Stimulated activated CD4-positive, alpha-beta T cell treated with anti-CD3 and anti-CD28 coated beads, TNF-alpha, amount 100 ng/mL, for 24 hours (primary cell): ENCODE results near the gene CUBN.

Experiments
- DNase-seq, 3 experiments: peaks; one replicate each; pipeline ENCODE4 v3.0.0-alpha.2; 2020; ENCODE audit warnings: low read depth in 3 of 3

CUBN gene

DNA sequence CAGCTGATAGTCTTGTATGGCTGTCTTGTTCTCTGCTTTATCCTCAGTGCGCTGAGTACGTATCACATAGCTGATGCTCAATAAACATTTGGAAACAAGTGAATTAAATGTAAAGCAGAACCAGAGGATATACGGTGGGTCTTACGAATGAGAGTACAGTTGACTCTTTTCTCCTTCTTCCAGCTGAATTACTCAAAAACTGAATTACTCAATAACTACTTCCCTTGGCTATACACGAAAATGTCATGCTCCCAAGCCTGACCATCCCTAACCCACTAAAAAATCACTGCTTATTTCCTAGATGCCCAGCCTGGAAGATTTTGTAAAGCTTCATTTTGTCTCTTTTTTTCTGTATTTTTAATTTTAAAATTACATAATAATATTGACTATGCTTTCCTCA lies 309.2 kb downstream of the CUBN start:
- DNase-seq, result no peak

DNA sequence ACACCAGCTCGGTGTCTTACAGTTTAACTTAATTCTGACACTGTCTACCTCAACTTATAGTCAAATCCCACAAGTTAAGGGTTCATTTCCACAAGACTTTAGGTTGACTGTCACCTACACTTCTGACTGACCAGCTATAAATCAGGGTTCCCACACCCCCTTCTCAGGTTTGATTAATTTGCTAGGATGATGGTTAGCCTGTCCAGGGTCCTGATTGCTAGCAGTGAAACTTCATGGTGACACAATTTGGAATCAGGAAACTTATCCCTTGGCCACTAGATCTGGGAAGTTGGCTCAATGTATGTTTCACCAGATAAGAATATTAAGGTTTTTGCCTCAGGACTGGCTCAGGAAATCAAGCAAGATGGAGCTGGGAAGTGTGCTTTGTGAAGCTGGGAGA lies 309.6 kb downstream of the CUBN start:
- no peak for DNase-seq

DNA sequence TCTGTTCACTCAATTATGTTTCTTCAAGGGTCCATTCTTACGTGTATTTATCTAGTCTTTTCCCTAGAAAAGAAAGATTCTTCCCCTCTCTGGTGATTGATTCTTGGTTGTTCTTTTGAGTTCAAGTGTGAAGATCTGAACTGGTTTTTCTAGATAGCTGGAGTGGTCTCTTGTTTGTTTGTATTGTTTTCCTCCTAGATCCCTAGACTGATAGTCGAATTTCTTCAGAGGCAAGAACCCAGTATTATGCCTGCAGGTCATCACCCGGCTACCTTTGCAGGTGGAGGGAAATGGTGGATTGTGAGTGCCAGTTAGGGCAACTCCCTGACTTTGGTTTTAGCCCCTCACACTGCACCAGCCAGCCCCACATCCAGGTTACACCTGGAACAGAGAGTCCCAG lies 310.2 kb downstream of the CUBN start:
- no peak for DNase-seq

DNA sequence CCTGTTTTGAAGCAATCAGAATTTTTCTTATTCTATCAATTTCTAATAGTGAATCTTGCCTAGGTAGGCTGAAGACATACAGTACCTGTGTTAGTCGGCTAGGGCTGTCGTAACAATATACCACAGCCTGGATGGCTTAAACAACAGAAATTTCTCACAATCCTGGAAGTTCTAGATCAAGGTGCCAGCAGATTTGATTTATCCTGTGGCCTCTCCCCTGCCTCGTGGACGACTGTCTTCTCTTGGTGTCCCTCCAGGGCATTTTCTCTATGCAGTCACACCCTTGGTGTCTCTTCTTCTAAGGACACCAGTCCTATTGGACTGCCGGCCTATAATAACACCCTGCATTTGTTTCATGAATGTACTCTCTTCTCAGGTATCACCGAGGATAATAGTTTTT lies 310.6 kb downstream of the CUBN start:
- DNase-seq, result no peak

DNA sequence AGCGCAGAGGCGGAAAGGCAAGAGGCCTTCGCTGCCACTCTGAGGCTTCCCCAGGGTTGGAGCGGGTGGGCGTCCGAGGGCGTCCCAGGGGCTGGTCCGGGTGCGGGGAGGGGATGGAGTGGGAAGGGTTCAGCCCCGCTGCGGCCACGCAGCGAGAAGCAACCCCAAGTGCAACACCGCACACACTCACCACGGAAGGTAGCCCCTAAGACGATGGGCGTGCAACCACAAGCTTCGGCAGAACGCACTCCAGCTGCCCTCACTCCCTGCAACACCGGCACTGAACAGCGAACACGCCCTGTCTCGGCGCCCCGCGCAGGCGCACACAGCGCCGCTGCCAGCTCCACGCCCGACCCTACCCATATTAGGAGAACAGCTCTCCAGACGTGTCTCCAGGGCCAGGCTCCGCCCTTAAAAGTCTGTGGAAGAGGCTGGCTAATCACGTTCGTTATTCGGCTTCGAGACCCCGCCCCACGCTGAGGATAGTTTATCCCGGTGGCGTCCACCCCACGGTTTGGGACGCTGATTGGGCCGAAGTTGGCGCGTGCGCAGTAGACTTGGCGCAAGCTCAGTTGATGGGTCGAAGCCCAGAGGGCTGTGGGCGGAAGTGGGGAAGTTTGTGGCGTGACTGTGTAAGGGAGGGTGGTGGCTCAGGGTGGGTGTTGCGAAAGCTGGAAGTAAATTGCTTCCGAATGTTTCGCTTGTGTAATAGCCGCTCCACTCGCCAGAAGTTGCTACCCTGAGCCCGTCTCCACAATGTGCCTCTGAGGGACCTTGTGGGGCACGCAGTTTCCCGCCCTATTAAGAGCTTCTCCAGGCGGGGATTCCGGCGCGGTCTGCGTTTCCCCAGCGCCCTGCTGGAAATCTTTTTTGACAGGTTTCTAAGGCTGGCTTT lies 312.2 kb downstream of the CUBN start, which contains the start of gene RSU1:
Gene RSU1, minus strand, starts transcription at position 300 of the 895 bp plus-strand sequence. CDS start 343 bp downstream, outside the sequence.
- DNase-seq, result peak; percentile 99 to 100 (median 100)

DNA sequence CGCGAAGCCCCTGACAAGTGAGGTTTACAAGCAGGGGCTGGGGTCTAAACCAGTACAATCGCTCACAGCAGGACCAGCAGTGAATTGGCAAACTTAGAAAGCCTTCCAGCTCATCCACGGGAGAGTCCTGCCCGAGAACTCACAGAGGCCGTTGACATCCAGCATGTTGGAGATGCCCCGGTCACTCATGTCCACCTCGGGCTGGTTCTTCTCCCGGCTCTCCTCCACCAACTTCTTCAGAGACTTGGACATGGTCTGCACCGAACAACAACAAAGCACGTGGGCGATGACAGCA lies 312.8 kb downstream of the CUBN start:
- no peak for DNase-seq

DNA sequence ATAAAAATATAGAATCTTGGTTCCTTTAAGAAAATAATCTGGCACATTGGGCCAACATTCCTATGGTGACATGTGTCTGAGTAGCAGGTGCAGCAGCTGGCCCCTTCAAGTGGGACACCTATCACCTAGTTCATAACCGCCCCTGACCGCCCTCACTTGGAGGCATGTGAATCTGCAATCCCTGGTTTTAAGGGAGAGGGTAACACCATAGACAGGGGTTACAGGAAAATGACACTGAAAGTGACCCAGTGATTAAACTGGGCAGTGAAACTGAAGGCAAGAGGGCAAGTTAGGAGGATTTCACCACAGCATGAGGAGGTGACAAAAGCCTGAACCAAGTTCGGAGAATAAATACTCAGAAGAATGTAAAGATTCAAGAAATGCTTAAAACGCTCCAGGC lies 313.4 kb downstream of the CUBN start:
- no peak for DNase-seq

DNA sequence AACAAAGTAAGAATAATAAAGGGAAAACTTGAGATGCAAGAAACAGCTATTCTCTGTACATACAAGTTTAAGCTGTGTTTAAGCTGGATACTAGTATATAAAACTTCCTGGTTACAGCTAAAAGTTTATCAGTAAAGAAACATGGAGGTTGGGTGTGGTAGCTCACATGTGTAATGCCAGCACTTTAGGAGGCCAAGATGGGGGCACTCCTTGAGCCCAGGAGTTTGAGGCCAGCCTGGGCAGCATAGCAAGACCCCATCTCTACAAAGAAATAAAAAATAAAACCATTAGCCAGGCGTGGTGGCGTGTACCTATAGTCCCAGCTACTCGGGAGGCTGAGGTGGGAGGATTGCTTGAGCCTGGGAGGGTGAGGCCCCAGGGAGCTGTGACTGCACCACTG lies 315.6 kb downstream of the CUBN start:
- no peak for DNase-seq

DNA sequence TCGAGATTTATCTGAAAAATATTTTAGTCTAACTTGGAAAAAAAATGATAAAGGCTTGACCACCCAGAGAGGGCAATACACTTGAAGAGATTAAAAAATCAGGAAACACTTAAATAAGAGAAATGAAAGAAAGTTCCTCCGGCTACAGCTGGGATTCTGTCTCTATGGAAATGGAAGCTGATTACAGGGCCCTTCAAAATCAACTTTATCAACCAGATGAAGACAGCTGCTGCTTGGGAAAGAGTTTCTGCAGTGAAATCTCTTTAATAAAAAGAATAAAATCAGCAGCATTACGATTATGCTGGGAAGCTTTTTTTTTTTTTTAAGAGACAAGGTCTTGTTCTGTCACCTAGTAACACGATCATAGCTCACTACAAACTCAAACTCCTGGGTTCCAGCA lies 316.9 kb downstream of the CUBN start:
- DNase-seq, result no peak

DNA sequence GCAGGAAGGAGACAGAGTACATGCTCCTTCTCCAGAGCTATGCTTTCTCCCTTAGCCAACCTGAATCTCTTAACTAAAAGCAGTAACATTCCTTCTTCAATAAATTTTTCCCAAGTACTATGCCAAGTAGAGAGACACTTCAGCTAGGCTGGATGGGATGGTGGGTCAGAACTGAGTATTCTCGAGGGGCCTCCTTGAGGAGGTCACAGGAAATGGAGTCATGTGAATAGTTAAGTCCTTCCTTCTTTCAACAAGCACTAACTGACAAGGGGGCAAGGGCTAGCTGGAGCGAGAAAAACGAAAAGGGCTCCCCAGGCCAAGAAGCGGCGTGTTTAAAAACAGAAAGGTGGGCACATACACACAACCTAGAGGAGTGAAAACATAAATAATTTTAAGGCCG lies 317.8 kb downstream of the CUBN start:
- DNase-seq, result no peak

DNA sequence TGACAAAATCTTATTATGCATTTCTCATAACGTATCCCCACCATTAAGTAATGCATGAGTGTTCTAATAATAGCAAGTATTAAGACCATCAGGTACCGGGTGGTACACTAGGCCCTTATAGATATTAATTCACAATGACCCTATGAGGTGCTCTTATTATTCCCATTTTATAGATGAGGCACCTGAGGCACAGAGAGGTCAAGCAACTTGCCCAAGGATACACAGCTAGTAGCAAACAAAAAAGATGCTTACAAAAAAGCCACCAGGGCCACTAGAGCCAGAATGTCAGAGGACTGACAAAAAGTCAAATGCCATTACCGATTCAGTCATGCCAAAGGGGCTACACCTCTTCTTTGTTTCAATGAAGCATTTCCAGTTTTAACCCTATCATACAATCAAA lies 318.3 kb downstream of the CUBN start:
- DNase-seq, result no peak

DNA sequence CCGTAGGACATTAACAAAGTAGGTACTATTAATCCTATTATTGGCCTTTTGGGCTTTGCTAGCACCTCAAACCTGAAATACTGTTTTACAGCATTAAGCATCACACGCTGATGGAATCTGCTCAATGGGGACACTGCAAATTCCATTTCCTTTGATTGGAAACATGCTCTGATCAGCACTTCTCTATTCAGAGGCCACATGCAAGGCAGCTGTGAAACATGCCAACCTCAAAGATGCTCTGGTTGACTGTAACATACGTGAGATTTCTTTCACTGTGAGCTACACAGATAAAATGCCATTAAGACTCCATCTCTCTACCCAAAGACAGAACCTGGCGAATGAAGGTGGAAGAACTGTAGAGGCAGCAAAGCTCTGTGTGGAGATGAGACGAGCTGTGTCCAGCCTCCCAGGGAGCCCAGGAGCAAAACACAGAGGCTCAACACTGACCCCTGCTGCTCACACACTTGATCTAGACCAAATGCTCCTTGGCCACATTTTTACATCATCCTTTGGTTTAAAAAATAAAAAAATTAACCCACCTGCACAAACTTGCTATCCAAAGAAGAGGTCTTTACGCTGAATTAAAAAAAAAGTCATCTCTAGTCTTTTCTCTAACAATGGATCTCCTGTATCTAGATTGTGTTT lies 320.4 kb downstream of the CUBN start:
- peak in 2 of 3 experiments; percentile 24 to 48 for DNase-seq

DNA sequence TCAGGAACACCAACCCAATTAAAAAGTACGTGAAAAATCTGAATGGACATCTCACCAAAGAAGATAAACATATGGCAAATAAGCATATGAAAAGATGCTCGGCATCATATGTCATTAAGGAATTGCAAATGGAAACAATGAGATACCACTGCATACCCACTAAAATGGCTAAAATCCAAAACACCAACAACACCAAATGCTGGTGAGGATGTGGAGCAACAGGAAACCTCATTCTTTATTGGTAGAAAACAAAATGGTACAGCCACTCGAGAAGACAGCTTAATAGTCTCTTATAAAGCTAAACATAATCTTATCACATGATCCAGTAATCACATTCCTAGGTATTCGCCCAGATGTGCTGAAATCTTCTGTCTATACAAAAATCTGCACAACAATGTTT lies 325.5 kb downstream of the CUBN start:
- DNase-seq, result no peak

DNA sequence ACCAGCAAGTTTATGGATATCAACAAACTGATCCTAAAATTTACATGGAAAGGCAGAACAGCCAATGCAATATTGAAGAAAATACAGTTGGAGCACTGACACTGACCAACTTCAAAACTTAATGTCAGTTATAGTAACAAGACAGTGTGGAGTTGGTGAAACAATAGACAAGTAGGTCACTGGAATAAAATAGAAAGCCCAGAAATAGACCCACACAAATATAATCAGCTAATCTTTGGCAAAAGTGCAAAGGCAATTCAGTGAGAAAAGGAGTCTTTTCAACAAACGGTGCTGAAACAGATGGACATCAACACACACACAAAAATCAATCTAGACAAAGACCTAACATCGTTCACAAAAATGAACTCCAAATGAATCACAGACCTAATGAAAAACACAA lies 326.1 kb downstream of the CUBN start:
- DNase-seq, result no peak

DNA sequence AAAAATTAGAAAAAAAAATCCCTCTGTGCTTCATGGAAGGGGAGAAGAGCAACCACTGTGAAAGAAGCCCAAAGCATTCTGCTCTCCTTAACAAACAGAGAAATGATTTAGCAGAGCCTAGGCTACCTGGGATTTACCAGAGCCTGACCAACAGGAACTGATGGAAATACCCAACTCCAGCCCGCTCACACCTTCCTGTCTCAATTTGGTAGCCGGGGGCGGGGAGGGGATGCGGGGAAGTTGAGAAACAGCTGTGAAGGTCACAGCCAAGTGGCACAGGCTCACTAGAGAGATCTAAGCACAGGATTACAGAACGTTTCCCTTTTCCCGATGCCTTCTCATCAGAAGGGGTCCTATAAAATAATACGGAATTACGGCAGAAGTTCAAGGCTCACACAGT lies 330.0 kb downstream of the CUBN start:
- DNase-seq, result no peak

DNA sequence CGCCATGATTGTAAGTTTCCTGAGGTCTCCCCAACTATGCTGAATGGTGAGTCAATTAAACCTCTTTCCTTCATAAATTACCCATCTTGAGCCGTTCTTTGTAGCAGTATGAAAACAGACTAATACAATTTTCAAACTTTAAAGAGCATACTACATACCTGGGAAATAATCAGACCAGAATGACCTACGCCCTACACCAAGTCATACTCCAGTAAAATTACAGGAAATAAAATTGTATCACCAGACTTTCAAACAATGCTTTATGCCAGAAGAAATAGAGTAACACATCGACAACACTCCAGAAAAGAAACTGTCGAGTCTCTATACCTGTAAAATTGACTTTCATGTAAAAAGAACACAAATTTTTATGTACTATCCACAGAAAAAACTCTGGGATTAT lies 331.0 kb downstream of the CUBN start:
- no peak for DNase-seq

DNA sequence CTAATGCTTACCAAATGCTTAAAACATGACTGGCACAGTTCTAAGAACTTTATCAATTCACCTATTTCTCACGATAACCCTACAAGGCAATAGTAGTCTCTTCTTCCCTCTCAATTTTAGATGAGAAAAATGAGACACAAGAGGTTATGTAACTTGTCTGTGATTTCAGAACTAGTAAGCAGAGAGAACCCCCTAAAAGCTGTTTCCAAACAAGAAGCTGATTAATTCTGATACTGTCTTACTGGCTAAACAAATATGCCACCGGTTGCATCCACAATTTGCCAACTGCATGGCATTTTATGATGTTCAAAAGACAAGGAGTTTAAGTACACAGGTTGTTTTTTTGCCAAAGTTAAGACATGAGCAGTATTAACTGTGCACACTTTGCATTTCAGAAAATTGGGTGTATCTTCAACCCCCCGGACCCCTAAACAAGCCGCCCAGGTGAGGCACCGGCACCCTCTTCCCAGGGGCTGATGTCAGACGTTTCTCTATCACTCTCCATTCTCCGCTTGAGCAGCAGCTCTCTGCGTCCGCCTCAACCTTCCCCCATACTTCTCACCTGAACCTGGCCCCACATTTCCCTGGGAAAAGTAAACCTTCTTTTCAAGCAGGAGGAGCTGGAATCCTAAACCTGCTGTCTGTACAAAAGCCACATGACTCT lies 334.1 kb downstream of the CUBN start:
- DNase-seq, result no peak

DNA sequence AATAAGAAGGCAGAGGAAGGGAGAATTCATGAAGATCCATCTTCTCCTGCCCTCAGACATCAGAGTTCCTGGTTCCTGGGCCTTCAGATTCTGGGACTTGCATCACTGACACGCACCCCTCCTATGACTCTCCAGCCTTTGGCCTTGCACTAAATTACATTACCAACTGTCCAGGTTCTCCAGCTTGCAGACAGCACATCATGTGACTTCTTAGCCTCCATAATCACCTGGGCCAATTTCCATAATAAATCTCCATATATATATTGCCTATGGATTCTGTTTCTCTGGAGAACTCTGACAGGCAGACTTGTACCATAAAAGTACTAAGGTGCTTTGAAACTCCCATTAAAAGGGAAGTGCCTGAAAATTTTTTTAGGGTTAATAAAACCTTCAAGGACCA lies 335.6 kb downstream of the CUBN start:
- DNase-seq, result no peak

DNA sequence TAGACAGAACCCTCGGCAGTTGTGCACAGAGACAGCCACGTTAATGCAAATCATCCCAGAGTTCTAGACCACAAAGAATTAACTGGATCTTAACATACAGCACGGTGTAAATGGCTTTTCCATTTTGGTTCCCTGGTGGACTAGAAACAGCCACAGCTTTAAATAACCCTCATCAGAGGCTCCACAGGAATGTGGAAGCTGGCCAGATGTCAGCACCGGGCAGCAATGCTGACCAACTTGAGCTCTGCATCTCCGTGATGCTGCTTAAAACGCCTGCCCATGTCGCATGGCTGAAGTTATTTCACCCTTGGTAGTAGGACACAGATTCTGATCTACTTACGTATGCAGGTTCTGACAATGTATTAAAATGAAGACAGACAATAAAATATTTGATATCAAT lies 336.9 kb downstream of the CUBN start:
- no peak for DNase-seq

DNA sequence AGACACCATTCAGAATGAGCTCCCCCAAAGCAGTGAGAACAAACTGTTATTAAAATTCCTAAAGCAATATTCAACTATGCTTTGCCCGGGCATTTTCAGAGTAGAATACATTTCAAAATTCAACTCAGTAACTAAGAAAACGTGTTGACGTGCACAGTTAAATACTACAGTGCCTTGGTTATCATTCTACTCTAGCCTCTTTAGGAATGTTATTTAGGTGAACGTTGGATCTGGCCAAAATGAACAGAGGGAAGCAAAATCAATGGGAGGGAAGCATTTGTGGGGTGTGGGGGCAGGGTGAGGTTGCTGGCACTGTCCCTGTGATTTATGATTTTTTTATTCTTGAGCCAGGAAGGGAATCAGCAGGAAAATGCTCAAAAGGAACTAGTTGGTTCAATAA lies 339.8 kb downstream of the CUBN start:
- no peak for DNase-seq

DNA sequence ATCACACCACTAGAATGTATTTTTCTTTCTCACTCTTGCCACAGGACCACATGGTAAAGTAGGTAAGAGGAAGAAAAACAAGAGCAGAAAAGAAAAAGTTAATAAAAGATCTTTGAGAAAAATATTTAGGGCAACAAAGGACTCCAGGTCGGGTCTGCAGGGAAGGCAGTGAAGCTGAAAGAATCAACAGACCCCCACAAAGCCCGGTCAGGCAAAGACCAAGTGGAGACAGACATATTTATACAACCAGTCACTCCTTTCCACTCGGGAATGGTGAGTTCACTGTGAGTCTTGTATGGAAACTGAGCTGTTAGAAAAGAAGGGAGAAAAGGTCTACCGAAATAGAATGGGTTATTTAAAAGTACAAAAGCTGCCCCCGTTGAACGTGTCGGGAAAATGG lies 340.4 kb downstream of the CUBN start:
- DNase-seq, result no peak

DNA sequence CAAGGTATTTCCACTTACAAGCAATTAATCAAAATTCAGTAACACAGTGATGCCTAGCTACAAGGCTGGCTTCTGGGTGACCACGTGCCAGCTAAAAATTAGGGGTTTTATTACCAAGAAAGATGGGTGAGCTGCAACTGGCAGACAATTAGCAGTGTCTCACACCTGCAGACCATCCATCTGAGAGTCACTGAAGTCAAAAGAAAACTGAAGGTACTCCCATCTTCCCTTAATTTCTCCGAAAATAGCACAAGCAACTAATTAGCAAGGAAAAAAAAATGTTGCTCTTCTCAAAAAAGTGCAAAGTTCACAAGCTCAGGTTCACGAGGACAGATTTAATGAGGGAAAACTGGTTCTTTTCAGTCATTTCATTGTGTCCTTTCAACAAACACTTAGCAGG lies 340.8 kb downstream of the CUBN start:
- no peak for DNase-seq

DNA sequence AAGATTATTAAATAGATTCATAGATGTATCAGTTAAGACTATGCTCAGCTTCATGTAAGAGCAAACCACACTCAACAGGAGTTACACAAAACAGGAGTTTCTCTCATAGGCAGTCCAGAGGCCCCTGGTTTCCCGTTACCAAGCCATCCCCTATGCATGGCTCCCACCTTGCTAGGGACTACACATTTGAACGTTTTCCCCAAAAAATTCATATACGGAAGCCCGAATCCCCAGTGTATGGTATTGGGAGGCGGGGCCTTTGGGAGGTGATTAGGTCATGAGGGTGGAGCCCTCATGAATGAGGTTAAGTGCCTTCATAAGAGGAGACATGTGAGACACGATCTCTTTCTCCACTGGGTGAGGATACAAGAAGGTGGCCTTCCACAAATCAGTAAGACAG lies 341.5 kb downstream of the CUBN start:
- DNase-seq, result no peak
